ENCODE data around the gene PRDX2.

GRCh38 chr19:12834566-12834943, 33.0 kb upstream of the PRDX2 start, which contains the start of gene RTBDN:
- TF ChIP-seq EZH2phosphoT487 (IDR thresholded peaks at IDR 0.05; ENCODE audit: borderline replicate concordance), result no peak
- no peak for TF ChIP-seq CTCF (conservative IDR thresholded peaks at IDR 0.05; ENCODE audit: low read length)
